HG03378 (cell line): ENCODE measurements around the gene TBC1D24.
"Not testable (repeated sequence)": the region's sequence is repeated elsewhere in the genome, so short reads cannot be mapped to it uniquely, and the experiment has no call there.

Source experiments
- ATAC-seq: cut with Tn5 transposase; IDR thresholded peaks from one replicate; pipeline ENCODE4 v1.9.1; 2021; ENCODE audit warnings: mild to moderate bottlenecking, moderate library complexity; ENCODE audit not compliant: unreplicated experiment

TBC1D24 gene

DNA sequence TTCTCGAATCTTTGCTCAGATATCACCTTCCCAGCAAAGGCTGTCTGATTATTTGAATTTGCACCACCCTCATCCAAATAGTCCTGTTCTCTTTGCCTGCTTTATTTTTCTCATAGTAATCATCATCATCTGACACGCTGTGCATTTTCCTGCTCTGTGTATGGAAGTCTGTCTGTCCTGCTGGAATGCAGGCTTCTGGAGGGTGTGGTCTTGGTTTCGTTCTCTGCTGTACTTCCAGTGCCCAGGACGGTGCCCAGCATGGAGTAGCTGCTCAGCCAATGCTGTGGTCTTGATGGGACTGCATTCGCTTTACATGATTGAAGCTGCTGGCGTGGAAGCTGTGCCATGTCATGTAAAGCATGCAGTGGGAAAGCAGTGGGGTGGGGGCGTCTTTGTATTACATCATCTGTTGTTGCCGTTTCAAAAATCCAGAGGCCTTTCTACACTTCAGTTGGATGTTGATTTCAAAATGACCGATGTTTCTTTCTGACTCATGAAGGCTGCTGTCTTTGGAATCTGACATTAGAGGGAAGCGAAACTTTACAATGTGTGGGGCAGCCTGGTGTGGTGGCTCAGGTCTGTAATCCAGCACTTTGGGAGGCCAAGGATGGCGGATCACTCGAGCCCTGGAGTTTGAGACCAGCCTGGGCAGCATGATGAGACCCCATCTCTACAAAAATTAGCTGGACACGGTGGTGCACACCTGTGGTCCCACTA lies 79.9 kb downstream of the TBC1D24 start:
- not testable (repeated sequence) for ATAC-seq
